NK-92 (cell line): ENCODE data around the gene OR2F2.

Source experiments
- DNase-seq: peaks from one replicate; lab custom pipeline; 2025; ENCODE audit not compliant: unreplicated experiment; lab: John Stamatoyannopoulos, UW

OR2F2 gene

GRCh38 chr7:143975617-143976016 is 40.6 kb downstream of the OR2F2 start:
- no peak for DNase-seq

GRCh38 chr7:143978585-143978984 is 43.6 kb downstream of the OR2F2 start:
- DNase-seq = no peak

- DNase-seq = no peak
Observed at GRCh38 chr7:143979359-143979758, 44.3 kb downstream of the OR2F2 start.

- no peak for DNase-seq
Observed at GRCh38 chr7:143979998-143980397, 45.0 kb downstream of the OR2F2 start.

- no peak for DNase-seq
Observed at GRCh38 chr7:143980746-143981510, 45.9 kb downstream of the OR2F2 start.

- DNase-seq = no peak
Observed at GRCh38 chr7:143983960-143984359, 48.9 kb downstream of the OR2F2 start.
